T-cell (primary cell): ENCODE results near the gene SLC39A1. TPM values are rescaled to one million over a fixed set of nuclear protein-coding genes. Genes with fewer than 3 reads are reported as not detected.

ENCODE experiments used
- ATAC-seq, 4 experiments: fragments of 200-7000 bp in 3 of 4; fragments of 150-1000 bp in 1 of 4; cut with Tn5 transposase; replicated peaks in 1 of 4; 1 replicate in 3 of 4; 2 replicates in 1 of 4; pipeline ENCODE4 v1.10.0; 2021; ENCODE audit warnings: moderate library complexity in 3 of 4, mild to moderate bottlenecking in 2 of 4, moderate number of reproducible peaks in 1 of 4
- CTCF ChIA-PET, 2 donors: fragments of 300-600 bp; sonication (Branson Sonifier 250); formaldehyde crosslinking; loops; one replicate each; lab custom pipeline; 2022; ENCODE audit warnings: antibody characterized with exemption in 2 of 2; lab: Charles Lee
- POLR2A ChIA-PET, 2 donors: fragments of 300-600 bp; sonication (Branson Sonifier 250); formaldehyde crosslinking; loops; one replicate each; lab custom pipeline; 2022; ENCODE audit warnings: antibody characterized with exemption in 2 of 2; lab: Charles Lee
- DNase-seq, 35 experiments: peaks; one replicate each; pipeline versions ENCODE4 v3.0.0 to v3.0.0-alpha.2; 2013 to 2023
- H3K27ac ChIP-seq: one replicate; pipeline ENCODE4 v1.5.1; 2013; ENCODE audit warnings: low read length
- H3K27me3 ChIP-seq, 2 experiments: replicated peaks in 1 of 2; 1 replicate in 1 of 2; 2 replicates in 1 of 2; pipeline versions ENCODE4 v1.6.1 to v1.7.0; 2013; ENCODE audit warnings: low read length in 1 of 2, mixed read lengths in 1 of 2; ENCODE audit not compliant: control insufficient read depth in 2 of 2, insufficient read depth in 2 of 2; ENCODE audit errors: extremely low read depth in 1 of 2
- H3K36me3 ChIP-seq, 2 donors: 1 replicate in 1 of 2; 2 replicates in 1 of 2; pipeline versions ENCODE4 v1.6.1 to v1.7.0; 2013; ENCODE audit warnings: low read length in 1 of 2; ENCODE audit not compliant: control insufficient read depth in 2 of 2, insufficient read depth in 1 of 2; ENCODE audit errors: extremely low read depth in 1 of 2
- H3K4me1 ChIP-seq, 2 experiments: 1 replicate in 1 of 2; 2 replicates in 1 of 2; pipeline versions ENCODE4 v1.6.1 to v1.7.0; 2013; ENCODE audit warnings: low read length in 2 of 2, mixed read lengths in 1 of 2; ENCODE audit not compliant: insufficient read depth in 2 of 2, control insufficient read depth in 1 of 2; ENCODE audit errors: extremely low read depth in 1 of 2
- H3K4me3 ChIP-seq, 2 donors: 1 replicate in 1 of 2; 2 replicates in 1 of 2; pipeline versions ENCODE4 v1.5.1 to v1.7.0; 2013; ENCODE audit warnings: mild to moderate bottlenecking in 2 of 2, low read length in 1 of 2, moderate library complexity in 1 of 2; ENCODE audit not compliant: control insufficient read depth in 1 of 2; ENCODE audit errors: extremely low read depth in 1 of 2
- H3K9me3 ChIP-seq: 2 replicates; pipeline ENCODE4 v1.7.0; 2013
- H3K27ac Mint-ChIP-seq, 2 donors: one replicate each; pipeline ENCODE4 v1.8.0; 2020 to 2021; ENCODE audit warnings: mild to moderate bottlenecking in 2 of 2, mixed read lengths in 2 of 2
- H3K27me3 Mint-ChIP-seq, 2 donors: one replicate each; pipeline ENCODE4 v1.8.0; 2021 to 2022; ENCODE audit warnings: mixed read lengths in 2 of 2
- H3K36me3 Mint-ChIP-seq: one replicate; pipeline ENCODE4 v1.8.0; 2021; ENCODE audit warnings: mixed read lengths
- H3K4me1 Mint-ChIP-seq, 3 donors: one replicate each; pipeline ENCODE4 v1.8.0; 2020 to 2022; ENCODE audit warnings: mixed read lengths in 3 of 3, mild to moderate bottlenecking in 1 of 3
- H3K4me3 Mint-ChIP-seq, 3 donors: one replicate each; pipeline ENCODE4 v1.8.0; 2020 to 2022; ENCODE audit warnings: mild to moderate bottlenecking in 3 of 3, mixed read lengths in 3 of 3, moderate library complexity in 3 of 3
- H3K9me3 Mint-ChIP-seq, 3 donors: one replicate each; pipeline ENCODE4 v1.8.0; 2020 to 2022; ENCODE audit warnings: mixed read lengths in 3 of 3
- WGBS: methylation state at CpG from one replicate; pipeline ENCODE4 v1.1.5; 2013; ENCODE audit warnings: missing lambda C conversion rate; ENCODE audit not compliant: insufficient coverage; 5-methylcytosine and 5-hydroxymethylcytosine counted together
- total RNA-seq, 35 experiments: library from RNA in 6 of 35; stranded (reverse) in 6 of 35; fragments of 120-200 nt in 1 of 35; gene quantifications; one replicate each; pipeline versions ENCODE4 v1.2.1 to v1.2.4 and lab custom pipeline; 2013 to 2026

SLC39A1 gene
- total RNA-seq, 5 donors from 2014 or later (not counting 1 experiment from before 2014, with no cell fraction given) = 15.1 to 22.0 (median 16.4) TPM

DNA sequence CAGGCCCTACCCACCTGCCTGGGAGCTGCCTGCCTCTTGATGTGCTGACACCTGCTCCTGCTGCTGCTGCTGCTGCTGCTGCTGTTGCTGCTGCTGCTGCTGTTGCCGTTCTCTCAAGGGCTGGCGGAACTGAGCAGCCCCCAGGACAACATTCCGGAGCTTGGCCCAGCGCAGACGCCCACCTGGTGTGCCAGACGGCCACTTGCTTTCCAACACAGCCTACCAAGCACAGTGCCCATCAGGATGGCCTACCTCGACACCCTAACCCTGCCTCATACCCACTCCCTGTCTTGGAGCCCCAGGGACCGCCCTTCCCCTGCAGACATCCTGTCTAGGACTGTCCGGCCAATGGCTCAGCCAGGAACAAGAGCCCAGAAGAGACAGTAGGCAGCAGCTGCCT, 28.6 kb downstream of the SLC39A1 start:
- DNase-seq (no peak), ATAC-seq (no peak)
- ChIA-PET CTCF (no interaction called here), POLR2A (interaction anchor here in 1 of 2 donors (0.6 kb wide), 1 partner anchor 33 kb away, joined by 3 read pairs; the partner anchor contains the start of gene CREB3L4)
- Histone ChIP-seq H3K27ac (no peak overlapping the region), H3K36me3 (peaks cover 54 to 78% of the 10 kb centered on the region in 2 donors), H3K27me3 (no peaks in the 10 kb centered on the region), H3K9me3 (no peaks in the 10 kb centered on the region), H3K4me1 (peaks cover 0 to 6% of the 10 kb centered on the region in 2 experiments), H3K4me3 (no peak overlapping the region)
- H3K36me3 Mint-ChIP-seq = peaks cover 45% of the 10 kb centered on the region
- 97% methylated on average over 9 of the region's 9 CpGs for WGBS
- H3K27me3 Mint-ChIP-seq = no peaks in the 10 kb centered on the region
- H3K4me3 Mint-ChIP-seq = no peak overlapping the region
- H3K27ac Mint-ChIP-seq = peak overlapping the region in 1 of 2 donors; percentile 16
- peaks cover 0 to 8% (median 4%) of the 10 kb centered on the region in 3 donors for H3K4me1 Mint-ChIP-seq
- no peaks in the 10 kb centered on the region for H3K9me3 Mint-ChIP-seq

GRCh38 chr1:153933955-153934354, 29.4 kb downstream of the SLC39A1 start:
- POLR2A ChIA-PET = interaction anchor here in 1 of 2 donors (0.6 kb wide), 1 partner anchor 218 kb away, joined by 4 read pairs; no protein-coding TSS in a partner anchor
- H3K27ac Mint-ChIP-seq = no peak overlapping the region
- peaks cover 38% of the 10 kb centered on the region for H3K36me3 Mint-ChIP-seq

GRCh38 chr1:153933430-153933829, 29.9 kb downstream of the SLC39A1 start:
- H3K27ac ChIP-seq = no peak overlapping the region
- CTCF ChIA-PET = no interaction called here
- peaks cover 35% of the 10 kb centered on the region for H3K36me3 Mint-ChIP-seq

More at GRCh38 chr1:153933955-153934354, 29.4 kb downstream of the SLC39A1 start:
- Histone ChIP-seq H3K4me3 (no peak overlapping the region), H3K9me3 (no peaks in the 10 kb centered on the region), H3K4me1 (peaks cover 0 to 6% of the 10 kb centered on the region in 2 experiments), H3K27ac (no peak overlapping the region), H3K36me3 (peaks cover 51 to 70% of the 10 kb centered on the region in 2 donors), H3K27me3 (no peaks in the 10 kb centered on the region)
- no peak for ATAC-seq
- Mint-ChIP-seq H3K27me3 (no peaks in the 10 kb centered on the region), H3K9me3 (no peaks in the 10 kb centered on the region), H3K4me1 (peaks cover 0 to 8% (median 0%) of the 10 kb centered on the region in 3 donors), H3K4me3 (no peak overlapping the region)
- WGBS = 96% methylated on average over 8 of the region's 11 CpGs
- no peak for DNase-seq
- CTCF ChIA-PET = no interaction called here

DNA sequence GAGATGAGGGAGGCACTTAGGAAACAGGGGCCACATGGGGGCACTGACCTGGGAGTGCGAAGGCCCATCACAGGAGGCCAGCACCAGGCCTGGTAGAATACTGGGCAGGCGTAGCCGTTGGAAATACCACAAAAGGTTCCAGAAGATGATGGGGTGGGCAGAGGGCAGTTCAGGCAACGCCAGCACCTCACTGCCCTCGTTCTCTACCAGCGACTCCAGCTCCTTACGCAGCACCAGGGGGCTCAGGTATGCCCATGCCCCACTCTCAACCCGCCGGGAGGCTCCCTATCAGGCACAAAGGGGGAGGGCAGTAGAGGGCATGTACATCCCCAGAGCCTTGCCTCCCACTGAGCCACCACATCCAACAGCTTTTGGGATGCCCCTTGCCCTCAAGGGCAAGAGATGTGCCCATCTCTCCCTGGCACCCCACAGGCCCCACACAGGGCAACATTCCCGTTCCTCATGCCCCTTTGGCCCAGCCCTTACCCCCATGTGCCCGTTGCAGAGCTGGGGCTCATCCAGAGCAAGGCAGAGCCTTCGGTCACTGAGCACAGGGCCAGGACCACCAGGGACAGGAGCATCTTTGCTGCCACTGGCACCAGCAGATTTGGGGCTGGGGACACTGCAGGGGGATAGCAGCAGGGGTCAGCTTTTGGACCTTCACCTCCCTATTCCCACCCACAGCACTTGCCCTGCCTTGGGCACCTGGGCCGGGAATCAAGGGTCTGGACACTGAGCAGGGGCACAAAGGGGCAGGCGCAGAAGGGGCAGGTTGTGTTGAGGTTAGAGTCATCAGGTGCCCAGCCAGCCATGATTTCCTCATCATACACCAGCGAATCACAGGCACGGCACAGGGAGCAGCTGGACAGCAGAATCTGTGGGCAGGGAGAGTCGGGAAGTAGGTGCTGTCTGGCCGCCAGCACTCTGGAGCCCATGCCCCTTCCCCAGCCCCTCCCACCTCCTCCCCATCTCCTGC, 30.9 kb downstream of the SLC39A1 start:
- Mint-ChIP-seq H3K4me3 (no peak overlapping the region), H3K36me3 (peaks cover 31% of the 10 kb centered on the region), H3K4me1 (peaks cover 4 to 20% (median 8%) of the 10 kb centered on the region in 3 donors), H3K27me3 (no peaks in the 10 kb centered on the region), H3K9me3 (no peaks in the 10 kb centered on the region), H3K27ac (no peak overlapping the region)
- Histone ChIP-seq H3K4me1 (peaks cover 2 to 6% of the 10 kb centered on the region in 2 experiments), H3K27me3 (no peaks in the 10 kb centered on the region), H3K9me3 (no peaks in the 10 kb centered on the region), H3K36me3 (peaks cover 46 to 64% of the 10 kb centered on the region in 2 donors), H3K4me3 (no peak overlapping the region), H3K27ac (no peak overlapping the region)
- DNase-seq = no peak
- 98% methylated on average over 9 of the region's 18 CpGs for WGBS
- ChIA-PET POLR2A (no interaction called here), CTCF (no interaction called here)
- no peak for ATAC-seq

More at GRCh38 chr1:153933430-153933829, 29.9 kb downstream of the SLC39A1 start:
- WGBS = 98% methylated on average over 12 of the region's 14 CpGs
- Histone ChIP-seq H3K9me3 (no peaks in the 10 kb centered on the region), H3K36me3 (peaks cover 51 to 69% of the 10 kb centered on the region in 2 donors), H3K27me3 (no peaks in the 10 kb centered on the region), H3K4me1 (peaks cover 2 to 7% of the 10 kb centered on the region in 2 experiments), H3K4me3 (no peak overlapping the region)
- POLR2A ChIA-PET = no interaction called here
- DNase-seq = no peak
- Mint-ChIP-seq H3K27ac (no peak overlapping the region), H3K27me3 (no peaks in the 10 kb centered on the region), H3K9me3 (no peaks in the 10 kb centered on the region), H3K4me1 (peaks cover 0 to 13% (median 4%) of the 10 kb centered on the region in 3 donors), H3K4me3 (no peak overlapping the region)
- ATAC-seq = no peak

GRCh38 chr1:153929981-153930948, 33.1 kb downstream of the SLC39A1 start:
- Histone ChIP-seq H3K36me3 (peaks cover 29 to 43% of the 10 kb centered on the region in 2 donors), H3K9me3 (no peaks in the 10 kb centered on the region), H3K27me3 (no peaks in the 10 kb centered on the region), H3K4me3 (no peak overlapping the region), H3K27ac (no peak overlapping the region), H3K4me1 (peaks cover 2 to 3% of the 10 kb centered on the region in 2 experiments)
- no peaks in the 10 kb centered on the region for H3K9me3 Mint-ChIP-seq
- H3K27me3 Mint-ChIP-seq = no peaks in the 10 kb centered on the region
- H3K36me3 Mint-ChIP-seq = peaks cover 12% of the 10 kb centered on the region
- ATAC-seq (no peak), DNase-seq (no peak)
- H3K4me3 Mint-ChIP-seq = no peak overlapping the region
- CTCF ChIA-PET = interaction anchor here in 1 of 2 donors (1.0 to 1.2 kb wide), 2 partner anchors 10 to 12 kb away, joined by 3 read pairs; no protein-coding TSS in a partner anchor
- peaks cover 4 to 15% (median 8%) of the 10 kb centered on the region in 3 donors for H3K4me1 Mint-ChIP-seq
- H3K27ac Mint-ChIP-seq = no peak overlapping the region
- whole genome bisulfite sequencing = 97% methylated on average over 5 of the region's 14 CpGs
- POLR2A ChIA-PET = interaction anchor here in 1 of 2 donors (0.5 to 0.9 kb wide), 2 partner anchors 47 to 85 kb away, joined by 3 to 4 read pairs; partner anchors contain the start of gene JTB
